Dermis blood vessel endothelial cell (primary cell): ENCODE results near the gene MRPL53. TPM values are rescaled to one million over a fixed set of nuclear protein-coding genes. Genes with fewer than 3 reads are reported as not detected.
"Not testable (repeated sequence)": the region's sequence is repeated elsewhere in the genome, so short reads cannot be mapped to it uniquely, and the experiment has no call there.

Experiments
- DNase-seq: peaks from one replicate; pipeline ENCODE4 v3.0.0; 2010
- total RNA-seq: library from RNA; depleted of rRNA; stranded (reverse); fragments of >200 nt; gene quantifications from 2 replicates; pipeline ENCODE4 v1.2.3, GENCODE V29; 2014

MRPL53 gene
- total RNA-seq, 1 donor from 2014 or later, result 33.7 TPM

DNA sequence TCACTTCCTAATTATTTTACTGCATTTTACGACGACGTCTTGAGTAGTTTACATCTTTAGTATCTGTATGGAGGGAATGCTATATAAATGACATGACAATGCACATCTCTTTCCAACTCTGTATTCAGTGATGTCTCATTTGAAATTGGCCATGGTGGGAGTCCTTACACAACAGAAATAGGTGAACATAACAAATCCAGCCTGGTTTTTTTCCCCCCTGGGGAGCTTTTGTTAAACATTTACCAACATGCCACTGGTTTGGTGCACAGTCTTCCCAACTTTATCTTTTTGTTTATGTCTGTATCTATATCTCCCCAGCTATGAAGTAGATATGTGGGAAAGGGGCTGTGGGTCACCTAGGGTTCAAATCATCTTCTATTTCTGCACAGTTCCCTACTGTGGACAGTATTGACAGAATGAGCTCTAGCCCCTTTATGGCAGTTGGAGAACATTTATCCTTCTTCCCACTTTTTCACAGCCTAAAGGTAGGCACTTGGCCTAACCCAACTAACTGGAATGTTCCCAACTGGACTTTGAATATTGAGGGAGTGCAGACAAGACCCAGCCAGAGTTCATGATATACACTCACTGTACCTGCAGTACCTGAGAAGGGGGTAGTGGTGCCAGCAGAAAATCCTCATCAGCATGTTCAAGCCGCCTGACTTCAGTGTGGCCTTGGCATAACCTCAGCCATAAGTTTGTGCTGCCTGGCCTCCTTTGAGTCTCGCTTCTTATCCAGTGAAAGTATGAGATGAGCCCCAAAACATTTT, 25.1 kb downstream of the MRPL53 start:
- DNase-seq, result no peak

DNA sequence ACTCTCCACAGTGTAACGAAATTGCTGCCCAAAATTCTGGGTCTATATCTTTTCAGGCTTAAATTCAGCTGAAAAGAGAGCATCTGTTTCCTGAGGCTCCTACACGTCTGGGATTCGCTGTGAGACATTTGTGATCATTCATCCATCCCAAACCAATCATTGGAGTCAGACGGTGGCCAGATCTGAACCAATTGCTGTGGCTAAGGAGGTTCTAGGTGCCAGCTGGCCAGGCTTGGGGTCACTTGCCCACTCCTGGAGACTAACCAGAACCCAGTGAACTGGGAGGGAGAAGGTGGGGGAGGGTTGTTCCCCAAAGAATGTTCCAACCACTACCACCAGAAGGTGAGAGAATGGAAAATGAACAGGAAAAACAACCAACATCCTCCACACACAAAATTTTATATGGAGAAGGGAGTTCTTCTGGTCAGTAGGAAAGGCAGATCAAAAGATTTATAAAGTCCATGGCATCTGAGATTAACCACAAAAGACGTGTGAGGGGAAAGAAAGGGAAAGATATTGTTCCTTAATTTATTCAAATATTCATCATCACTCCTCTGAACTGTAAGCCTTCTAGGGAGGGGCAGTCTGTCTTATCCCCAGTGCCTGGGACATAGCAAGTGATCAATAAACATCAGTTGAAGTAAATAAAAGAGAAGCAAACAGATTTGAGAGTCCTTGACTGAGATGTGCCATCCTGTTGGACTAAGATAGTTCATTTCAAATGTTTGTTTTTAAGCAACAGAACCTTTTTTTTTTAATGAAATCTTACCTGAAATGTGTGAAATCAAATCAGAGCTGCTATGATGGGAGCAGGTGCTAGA, 27.8 kb downstream of the MRPL53 start:
- DNase-seq, result no peak

DNA sequence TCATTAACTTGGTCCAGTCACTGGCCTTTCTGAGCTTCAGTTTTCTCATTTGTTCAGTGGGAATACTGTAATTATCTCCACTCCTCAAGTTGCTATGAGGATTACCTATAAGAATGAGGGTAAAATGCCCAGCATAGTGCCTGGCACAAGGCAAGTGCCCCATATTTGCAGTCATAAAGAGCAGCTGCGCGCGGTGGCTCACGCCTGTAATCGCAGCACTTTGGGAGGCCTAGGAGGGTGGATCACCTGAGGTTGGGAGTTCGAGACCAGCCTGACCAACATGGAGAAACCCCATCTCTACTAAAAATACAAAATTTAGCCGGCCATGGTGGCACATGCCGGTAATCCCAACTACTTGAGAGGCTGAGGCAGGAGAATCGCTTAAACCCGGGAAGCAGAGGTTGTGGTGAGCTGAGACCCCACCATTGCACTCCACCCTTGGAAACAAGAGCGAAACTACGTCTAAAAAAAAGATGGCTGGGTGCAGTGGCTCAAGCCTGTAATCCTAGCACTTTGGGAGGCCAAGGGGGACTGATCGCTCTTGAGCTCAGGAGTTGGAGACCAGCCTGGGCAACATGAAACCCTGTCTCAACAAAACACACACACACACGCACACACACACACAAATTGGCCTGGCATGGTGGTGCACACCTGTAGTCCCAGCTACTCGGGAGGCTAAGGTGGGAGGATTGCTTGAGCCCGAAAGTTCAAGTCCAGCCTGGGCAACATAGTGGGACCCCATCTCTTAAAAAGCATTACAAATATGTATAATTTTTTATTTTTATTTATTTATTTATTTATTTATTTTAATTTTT, 29.8 kb downstream of the MRPL53 start:
- not testable (repeated sequence) for DNase-seq

DNA sequence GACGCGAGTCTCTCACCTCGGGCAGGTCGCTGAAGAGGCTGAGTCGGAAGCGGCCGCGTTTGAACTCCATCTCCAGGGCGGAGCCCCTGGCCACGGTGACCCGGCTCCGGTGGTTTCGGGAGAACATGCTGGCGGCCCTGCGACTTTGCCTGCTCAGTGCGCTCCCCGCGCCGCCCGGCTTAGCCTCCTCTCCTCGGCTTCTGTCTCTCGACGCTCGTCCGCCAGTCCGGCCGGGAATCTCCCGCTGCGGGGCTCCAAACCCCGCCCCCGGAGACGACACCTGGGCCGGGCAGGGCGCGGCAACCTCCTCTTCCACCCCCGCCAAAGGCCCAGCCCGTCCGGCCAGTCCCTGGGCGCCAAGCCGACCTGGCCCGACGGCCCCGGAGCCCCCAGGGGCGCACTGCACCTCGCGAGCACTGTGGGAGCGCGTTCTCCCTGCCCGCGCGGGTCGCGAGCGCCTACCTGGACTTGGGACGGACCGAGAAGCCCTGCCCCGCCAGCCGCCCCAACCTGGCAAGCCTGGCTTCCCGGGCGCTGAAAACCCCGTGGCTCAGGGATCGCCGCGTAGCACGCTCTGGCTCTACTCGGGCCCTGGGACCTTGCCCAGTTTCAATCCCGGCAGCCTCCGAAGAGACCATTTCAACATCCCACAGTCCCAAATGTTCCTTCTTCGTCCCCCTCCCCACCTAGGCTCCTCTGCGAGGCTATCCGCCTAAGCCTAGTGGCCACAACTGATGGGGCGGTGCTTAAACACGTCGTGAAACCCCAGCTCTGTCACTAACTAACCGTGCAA, 30.6 kb downstream of the MRPL53 start, which contains the start of gene RTKN:
RTKN (minus strand) TSS at position 248 of the 793 bp plus-strand sequence; CDS start at position 127, 121 bp downstream.
- DNase-seq, result no peak

DNA sequence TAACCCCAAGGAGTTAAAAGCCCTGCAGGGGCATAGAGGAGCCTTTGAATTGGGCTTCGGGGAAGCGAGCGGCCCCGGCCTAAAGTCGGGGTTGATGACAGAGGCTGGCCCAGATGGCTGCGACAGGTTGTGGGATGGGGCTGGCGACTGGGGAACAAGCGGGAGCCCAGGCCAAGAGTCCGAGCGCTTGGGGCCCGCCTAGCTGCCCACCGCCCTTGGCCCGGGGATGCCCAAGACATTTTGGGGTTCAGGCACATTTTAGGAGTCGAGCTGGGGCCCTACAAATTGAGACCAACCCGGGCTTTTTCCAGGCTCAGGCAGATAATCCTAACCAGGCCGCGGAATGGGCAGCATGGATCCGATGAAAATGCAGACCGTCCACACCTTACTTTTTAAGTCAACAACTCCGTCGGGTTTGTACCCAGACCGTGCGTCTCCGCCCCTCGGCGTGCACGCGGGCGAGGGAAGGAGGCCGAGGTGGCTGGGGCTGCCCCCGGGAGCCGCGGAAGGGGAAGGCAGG, 31.2 kb downstream of the MRPL53 start:
- DNase-seq, result no peak

DNA sequence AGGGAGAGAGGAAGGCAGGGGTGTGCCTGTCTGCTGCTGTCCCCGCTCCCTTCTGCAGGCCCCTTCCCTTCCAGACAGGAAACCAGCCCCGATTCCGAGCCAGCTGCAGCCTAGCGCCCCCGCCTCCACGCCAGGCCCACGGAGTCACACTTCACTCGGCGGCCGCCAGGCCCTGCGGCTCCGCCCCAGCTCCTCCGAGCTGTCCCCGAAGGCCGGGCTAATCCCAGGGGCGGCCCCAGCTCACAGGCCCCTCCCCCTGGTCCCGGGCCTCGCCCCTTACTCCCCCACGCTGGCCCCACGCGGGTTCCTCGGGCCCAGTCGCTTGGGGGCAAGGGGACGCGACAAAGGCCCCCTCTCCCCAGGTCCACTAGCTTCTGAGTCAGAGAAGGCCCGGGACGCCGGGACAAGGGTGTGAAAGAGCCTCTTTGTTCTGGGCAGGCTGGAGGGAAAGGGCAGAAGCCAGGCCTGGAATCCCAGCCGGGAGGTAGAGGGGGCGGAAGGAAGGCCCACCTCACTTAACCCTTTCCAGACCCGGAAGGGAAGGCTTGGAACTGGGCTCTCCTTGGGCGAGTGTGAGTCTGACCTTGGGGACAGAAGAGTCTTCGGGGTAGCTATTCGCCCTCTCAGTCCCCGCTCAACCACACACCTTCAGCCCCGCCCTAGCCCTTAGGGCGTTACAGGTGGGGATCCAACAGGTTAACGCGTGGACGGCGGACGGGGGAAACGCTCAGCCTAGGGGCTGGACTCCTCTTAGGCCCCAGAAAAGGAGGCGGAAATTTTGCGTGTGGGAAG, 31.9 kb downstream of the MRPL53 start:
- peak; percentile 67 for DNase-seq

DNA sequence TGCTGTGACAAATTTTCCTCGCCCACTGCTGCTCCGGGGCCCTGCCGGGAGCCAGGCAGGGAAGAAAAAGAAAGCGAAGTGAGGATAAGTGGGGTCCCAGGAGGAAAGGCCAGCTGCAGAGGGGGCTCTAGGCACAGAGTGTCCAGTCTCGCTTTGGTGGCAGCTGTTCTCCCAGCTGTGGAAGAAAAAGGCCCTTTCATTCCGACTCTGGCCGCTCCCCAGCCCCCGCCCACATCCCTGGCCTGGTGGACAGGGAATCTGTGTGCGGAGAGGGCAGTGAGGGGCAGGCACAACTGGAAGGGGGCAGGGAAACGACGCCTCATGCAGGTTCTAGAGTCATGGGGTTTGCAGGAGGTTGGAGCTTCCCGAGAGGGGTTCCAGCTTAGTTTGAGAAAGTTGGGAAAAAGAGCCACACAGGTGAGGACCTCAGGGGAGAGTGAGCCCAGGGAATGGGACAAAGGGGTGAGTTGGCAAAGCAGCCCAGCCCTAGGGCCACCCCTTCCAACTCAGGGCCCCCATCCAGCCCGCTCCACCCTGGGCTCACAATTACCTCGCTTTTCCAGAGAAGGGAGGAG, 32.6 kb downstream of the MRPL53 start:
- no peak for DNase-seq

DNA sequence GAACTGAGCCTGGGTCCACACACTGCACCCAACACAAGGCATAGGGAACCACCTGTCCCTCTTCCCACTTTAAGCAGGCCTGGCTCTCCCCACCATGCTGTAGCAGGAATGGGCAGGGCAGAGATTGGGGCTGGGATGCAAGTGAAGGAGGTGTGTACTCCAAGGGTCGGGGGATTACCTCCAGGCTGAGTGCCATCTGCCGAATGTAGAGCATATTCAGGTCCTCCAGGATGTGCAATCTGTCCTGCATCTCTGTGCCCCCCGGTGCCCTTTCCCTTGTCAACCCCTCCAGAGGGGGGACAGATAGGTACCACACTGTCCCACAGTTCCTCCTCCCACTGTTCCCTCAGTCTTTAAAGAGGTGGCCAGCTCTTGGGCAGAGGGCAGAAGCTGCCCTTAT, 33.1 kb downstream of the MRPL53 start:
- DNase-seq, result no peak

DNA sequence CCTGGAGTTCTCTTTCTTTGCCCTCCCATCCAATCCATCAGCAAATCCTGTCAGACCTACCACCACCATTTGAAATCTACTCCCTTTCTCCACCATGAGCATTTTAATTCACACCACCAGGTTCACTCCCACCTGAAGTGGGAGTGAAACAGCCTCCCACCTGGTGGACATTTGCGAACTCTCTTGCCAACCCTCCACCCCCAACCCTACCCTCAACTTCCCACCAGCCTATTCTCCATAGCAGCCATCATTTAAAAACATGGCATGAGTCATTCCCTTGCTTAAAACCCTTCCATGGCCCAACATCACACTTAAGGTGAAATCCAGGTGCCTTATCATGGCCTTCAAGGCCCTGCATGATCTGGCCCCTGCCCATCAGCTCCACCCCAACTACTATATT, 34.2 kb downstream of the MRPL53 start:
- no peak for DNase-seq

DNA sequence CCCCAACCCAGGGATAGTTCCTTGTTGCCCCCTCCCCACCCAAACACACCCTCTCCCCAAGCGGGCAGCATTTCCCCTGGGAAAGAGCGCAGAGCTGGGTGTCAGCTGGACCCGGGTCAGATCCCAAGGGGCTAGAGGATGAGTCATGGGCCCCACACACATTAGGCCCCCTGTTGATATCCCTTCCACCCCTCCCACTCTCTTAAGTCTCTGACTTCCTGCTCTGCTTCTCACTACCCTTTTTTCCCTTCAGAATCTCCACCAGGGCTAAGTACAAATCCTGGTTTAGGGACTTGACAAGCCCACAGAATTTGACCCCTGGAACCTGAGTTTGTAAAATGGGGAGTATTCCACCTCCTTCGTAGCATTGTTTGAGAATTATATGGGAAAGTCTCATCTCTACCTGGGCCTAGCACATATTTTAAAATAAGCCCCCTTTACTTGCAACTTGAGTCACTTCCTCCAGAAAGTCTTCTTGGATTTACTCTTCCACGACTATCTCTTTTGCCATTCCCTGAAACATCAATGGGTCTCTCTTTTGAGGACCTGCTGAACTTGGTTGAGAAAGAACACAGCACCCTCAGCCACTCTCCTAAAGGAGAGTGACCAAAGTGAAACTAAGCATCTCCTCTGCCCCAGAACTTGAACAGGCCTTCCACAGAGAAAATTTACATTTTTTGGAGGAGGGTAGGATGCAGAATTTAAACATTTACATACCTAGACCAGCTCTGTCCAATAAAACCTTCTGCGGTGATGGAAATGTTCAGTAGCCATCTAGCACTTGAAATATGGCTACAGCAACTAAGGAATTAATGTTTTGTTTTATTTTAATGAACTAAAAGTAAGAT, 35.4 kb downstream of the MRPL53 start:
- no peak for DNase-seq

DNA sequence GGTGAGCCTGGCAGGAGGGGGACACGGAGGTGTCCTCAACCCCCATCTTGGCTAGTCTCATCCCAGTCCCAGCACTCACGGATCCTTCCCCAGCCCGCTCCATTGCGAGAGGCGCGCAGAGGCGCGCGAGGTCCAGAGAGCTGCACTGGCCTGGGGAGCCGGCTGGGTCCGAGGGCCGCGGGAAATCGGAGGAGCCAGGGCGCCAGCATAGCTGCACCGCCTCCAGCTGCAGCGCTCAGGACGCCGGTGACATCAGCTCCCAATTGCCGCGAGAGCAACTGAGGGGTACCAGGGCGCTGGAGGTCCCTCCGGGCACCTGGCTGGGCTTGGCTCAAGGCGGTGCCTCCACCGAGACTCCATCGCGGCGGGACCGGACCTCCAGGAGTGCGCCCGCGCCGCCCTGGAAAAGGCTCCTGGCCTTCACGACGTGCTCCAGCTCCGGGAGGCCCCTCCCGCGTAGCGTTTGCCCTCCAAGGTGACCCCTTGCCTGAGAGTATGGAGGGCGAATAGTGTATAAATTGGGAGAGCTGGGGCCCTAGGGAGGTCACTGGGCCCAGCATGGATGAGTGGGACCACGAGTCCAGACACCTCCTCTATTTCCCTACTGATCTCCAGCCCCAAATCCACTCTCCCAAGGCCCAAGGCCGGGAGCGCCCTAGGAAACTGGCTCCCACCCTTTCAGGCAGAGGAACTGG, 36.2 kb downstream of the MRPL53 start:
- no peak for DNase-seq

DNA sequence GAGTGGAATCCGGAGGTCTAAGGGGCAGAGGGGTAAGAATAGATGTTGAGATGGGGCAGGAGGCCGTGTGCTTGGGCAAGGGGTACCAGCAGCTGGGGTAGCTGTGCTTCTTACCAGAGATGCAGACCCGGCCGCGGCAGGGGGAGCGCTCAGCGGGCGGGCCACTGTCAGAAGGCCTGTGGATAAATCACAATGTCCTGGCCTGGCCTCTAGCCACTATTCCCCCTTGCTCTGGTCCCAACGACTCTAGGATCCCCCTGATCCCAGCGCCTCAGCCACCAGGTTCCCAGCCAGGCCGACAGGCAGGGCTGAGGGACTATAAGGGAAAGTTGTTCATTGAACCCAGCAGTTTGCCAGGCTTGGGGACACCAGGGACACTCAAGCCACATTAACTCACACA, 42.0 kb downstream of the MRPL53 start:
- DNase-seq, result no peak

DNA sequence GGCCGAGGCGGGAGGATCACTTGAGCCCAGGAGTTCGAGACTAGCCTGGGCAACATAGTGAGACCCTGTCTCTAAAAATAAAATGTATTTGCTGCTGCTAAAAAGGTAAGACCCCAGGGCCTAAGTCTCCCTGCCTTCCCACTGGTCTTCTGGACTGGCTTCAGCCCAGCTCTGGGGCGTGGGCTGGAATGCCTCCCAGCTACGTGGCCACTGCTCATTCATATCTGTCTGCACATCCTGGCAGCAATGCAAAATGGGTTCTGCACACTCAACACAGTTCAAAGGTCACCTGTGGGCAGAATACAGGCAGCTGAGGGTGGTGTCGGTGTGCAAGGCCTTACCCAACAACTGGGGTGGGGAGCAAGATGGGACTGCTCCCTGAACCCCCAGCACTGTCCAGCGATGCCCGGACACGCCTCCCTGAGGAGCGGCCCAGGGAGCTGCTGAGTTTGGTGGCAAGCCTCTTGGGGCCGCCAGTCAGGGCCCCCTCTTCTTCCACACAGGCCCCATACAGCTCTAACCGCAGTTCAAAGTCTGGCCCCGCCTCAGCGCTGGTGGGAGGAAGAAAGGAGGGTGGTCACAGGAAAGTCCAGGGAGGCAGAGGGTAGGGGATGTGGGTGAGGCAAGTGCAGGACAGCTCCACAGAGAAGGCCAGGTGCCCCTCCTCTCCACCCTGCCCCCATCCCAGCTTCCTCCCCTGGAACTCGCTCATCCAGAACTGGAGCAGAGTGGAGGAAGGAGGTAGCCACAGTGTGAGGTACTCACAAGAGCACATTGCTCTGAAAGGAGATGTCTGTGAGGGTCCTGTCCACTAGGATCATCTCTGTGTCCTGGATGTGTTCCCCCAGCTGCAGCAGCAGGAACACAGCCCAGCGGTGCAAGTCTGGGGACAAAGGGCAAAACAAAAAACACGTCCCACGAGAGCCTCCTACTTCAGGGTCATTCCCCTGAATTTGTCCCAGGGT, 42.7 kb downstream of the MRPL53 start:
- no peak for DNase-seq

DNA sequence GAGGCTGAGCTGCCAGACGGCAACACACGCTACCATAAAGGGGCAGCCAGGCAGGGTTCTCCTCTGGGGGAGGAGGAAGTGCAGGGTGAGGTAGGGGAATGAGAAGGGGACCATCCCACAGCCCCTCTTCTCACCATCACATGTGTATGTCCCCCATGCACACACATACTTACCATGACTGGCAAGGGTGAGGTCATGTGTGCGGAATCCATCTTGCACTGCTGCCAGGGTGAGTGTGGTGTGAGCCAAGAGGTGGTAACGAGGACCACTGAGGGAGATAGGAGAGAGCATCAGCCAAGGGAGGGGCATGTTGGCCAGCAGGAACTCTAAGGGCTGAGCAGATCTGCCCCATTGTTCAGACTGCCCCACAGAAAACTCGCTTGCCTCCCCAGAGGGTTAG, 43.8 kb downstream of the MRPL53 start:
- DNase-seq, result no peak

DNA sequence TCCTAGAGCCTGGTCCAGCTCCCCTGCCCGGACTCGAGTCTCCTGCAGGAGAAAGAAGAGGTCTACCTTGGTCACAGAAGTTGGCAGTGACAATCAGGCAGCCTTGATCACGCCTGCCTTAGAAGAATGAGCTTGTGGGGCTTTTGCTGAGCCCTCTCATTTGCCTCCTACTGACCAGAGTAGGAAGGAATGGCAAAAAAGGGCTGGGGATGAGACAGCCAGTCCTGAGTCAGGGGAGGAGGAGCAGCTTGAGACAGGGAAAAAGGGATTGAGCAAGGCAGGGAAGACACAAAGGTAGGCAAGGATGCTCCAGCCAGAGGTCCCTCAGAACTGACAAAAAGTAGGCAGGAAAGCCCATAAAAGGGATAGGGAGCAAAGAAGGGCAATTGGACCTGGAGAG, 44.9 kb downstream of the MRPL53 start:
- DNase-seq, result no peak

DNA sequence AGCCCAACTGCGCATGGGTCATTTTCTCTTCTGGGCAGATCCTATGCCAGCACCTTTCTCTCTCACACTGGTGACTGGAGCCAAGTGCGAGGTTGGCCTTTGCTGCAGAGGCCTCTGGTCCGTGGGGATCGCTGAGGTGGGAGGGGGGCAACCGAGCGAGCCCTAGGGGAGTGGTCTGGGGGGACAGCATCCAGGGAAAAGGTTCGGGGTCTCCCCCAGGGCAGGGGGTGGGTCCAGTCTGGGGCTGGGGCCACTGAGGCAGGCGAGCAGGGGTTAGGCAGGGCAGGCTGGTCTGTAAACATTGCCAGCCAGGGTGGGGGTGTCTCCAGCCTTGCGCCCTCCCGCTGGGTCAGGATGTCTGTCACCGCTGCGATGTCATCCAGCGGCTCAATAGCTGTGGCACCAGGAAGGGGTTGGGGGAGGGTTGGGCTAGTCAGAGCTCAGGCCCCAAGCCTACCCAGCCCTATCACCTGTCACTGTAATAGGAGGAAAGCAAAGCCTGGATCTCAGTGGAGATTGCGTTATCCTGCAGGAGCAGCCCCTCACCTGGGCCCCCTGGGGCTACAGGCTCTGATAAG, 46.2 kb downstream of the MRPL53 start:
- DNase-seq, result no peak

DNA sequence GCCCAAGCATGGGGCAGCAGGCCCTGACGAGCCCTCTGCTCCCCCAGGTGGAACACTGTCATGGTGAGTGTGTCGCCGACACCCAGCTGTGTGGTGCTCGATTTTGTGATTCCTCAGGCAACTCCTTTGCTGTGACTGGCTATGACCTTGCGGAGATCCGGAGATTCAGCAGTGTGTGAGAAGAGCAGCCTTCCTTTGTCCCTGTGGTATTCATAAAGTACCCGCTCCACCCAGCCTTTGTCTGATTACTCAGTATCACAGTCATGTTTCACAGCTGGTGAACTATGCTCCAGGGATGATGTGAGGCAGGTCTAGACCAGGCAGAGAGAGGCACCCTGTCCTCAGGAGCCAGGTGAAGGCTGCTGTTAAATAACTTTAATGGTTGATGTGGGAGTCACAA, 47.0 kb downstream of the MRPL53 start:
- no peak for DNase-seq
